ENCODE data around the gene VAV3.

Gene VAV3

DNA sequence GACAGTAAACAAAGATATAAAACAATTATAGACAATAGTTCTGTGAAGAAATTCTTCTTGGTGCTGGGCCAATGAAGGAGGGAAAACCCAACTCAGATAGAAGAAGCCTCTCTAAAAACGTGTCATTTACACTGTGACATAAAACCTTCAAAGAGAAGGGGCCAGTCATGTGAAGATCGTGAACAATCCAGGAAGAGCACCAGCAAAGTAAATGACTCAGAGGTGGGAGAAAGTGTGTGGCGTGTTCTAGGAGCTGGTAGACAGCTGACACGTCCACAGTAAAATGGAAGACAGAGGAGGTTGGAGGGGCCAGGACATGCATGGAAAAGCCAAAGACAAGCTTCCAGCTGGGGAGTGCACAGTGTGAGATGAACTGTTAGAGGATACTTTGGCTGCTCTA, 143.6 kb downstream of the VAV3 start:
- CTCF ChIA-PET: no interaction called here
- POLR2A ChIA-PET: interaction anchor here (0.6 kb wide), 1 partner anchor 307 kb away, joined by 3 read pairs; no protein-coding TSS in a partner anchor
- TF ChIP-seq CTCF (IDR thresholded peaks at IDR 0.05; ENCODE audit: insufficient read depth, low read length, missing control alignments): no peak
- DNase-seq (ENCODE audit: low read depth, low spot score): no peak
- no peak overlapping the region for H3K4me3 ChIP-seq (ENCODE audit: low read depth, low read length)

DNA sequence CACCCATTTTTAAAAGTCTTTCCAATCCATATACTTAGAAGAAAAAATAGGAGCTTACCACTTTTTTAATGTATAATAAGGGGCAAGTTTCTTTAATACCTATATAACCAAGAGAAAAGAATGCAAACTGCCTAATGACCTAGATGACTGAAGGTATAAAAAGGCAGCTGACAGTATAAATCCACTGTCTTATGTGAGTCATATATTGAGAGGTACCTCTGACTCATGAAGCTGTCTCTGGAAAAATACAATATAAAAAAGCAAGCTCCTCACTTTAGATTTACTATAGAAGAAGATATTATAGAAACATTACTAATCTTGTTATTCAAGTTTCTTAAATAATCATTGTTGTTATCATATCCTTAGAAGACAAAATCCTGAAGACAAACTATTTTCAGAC, 144.2 kb downstream of the VAV3 start:
- CTCF ChIA-PET: no interaction called here
- POLR2A ChIA-PET: interaction anchor here (0.6 kb wide), 1 partner anchor 307 kb away, joined by 3 read pairs; no protein-coding TSS in a partner anchor
- H3K4me3 ChIP-seq (ENCODE audit: low read depth, low read length): no peak overlapping the region
- TF ChIP-seq CTCF (IDR thresholded peaks at IDR 0.05; ENCODE audit: insufficient read depth, low read length, missing control alignments): no peak
- DNase-seq (ENCODE audit: low read depth, low spot score): no peak

DNA sequence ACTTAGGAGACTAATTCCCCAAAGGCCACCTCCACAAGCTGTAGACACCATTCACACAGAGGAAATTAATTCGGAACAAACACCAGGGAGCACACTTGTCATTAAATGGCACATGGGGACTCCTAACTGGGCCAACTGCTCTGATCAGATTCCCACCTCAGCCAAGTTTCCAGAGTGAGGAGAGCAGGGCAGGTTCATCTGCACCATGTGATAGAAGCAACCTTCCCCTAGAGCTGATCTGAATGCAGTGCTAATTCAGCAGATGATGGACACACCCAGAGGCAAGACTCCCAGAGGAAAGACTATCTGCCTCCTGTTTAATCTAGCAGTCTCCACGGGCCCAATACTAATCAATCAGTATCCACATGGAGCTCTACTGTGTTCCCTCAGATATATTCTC, 147.0 kb downstream of the VAV3 start:
- CTCF ChIA-PET: no interaction called here
- no peak for TF ChIP-seq CTCF (IDR thresholded peaks at IDR 0.05; ENCODE audit: insufficient read depth, low read length, missing control alignments)
- DNase-seq (ENCODE audit: low read depth, low spot score): no peak
- H3K4me3 ChIP-seq (ENCODE audit: low read depth, low read length): no peak overlapping the region
- POLR2A ChIA-PET: no interaction called here

- ChIA-PET CTCF (interaction anchor here (1.6 kb wide), 1 partner anchor 35 kb away, joined by 4 read pairs; no protein-coding TSS in a partner anchor), POLR2A (no interaction called here)
- DNase-seq (ENCODE audit: low read depth, low spot score): no peak
- H3K4me3 ChIP-seq (ENCODE audit: low read depth, low read length): no peak overlapping the region
- TF ChIP-seq CTCF (IDR thresholded peaks at IDR 0.05; ENCODE audit: insufficient read depth, low read length, missing control alignments): no peak
Observed at GRCh38 chr1:107817206-107817605, 147.8 kb downstream of the VAV3 start.

- ChIA-PET CTCF (no interaction called here), POLR2A (no interaction called here)
Observed at GRCh38 chr1:107810291-107810951, 154.6 kb downstream of the VAV3 start.

GRCh38 chr1:107807855-107808254, 157.1 kb downstream of the VAV3 start:
- ChIA-PET POLR2A (no interaction called here), CTCF (no interaction called here)
- H3K4me3 ChIP-seq (ENCODE audit: low read depth, low read length): no peak overlapping the region
- TF ChIP-seq CTCF (IDR thresholded peaks at IDR 0.05; ENCODE audit: insufficient read depth, low read length, missing control alignments): no peak
- no peak for DNase-seq (ENCODE audit: low read depth, low spot score)

More at GRCh38 chr1:107810291-107810951, 154.6 kb downstream of the VAV3 start:
- no peak for DNase-seq (ENCODE audit: low read depth, low spot score)
- no peak for TF ChIP-seq CTCF (IDR thresholded peaks at IDR 0.05; ENCODE audit: insufficient read depth, low read length, missing control alignments)
- no peak overlapping the region for H3K4me3 ChIP-seq (ENCODE audit: low read depth, low read length)

Measured in AG04449 (cell line).